K562 (cell line): ENCODE data around the gene BCL7C. TPM values are rescaled to one million over a fixed set of nuclear protein-coding genes. Genes with fewer than 3 reads are reported as not detected.

ENCODE experiments used
- CBX1 ChIP-seq: sonication (generic); IDR thresholded peaks from 2 replicates; pipeline ENCODE4 v1.6.1; 2016; ENCODE audit warnings: antibody characterized with exemption, low read depth, mild to moderate bottlenecking
- CSDE1 ChIP-seq, 2 experiments: fragments of 450-650 bp; IDR thresholded peaks; 2 replicates each; pipeline ENCODE4 v1.6.1; 2016; ENCODE audit warnings: mild to moderate bottlenecking in 1 of 2
- KHSRP ChIP-seq: fragments of 450-650 bp; IDR thresholded peaks from 2 replicates; pipeline ENCODE4 v1.6.1; 2017
- NCOR1 ChIP-seq: fragments of 450-650 bp; IDR thresholded peaks from 2 replicates; pipeline ENCODE4 v1.6.1; 2016; ENCODE audit warnings: mild to moderate bottlenecking, moderate library complexity
- PBX2 ChIP-seq, 2 experiments: IDR thresholded peaks in 1 of 2; conservative IDR thresholded peaks in 1 of 2; 2 replicates each; pipeline ENCODE4 v1.6.1; 2016; ENCODE audit warnings: low read depth in 2 of 2, mild to moderate bottlenecking in 1 of 2, missing compliant biosample characterization in 1 of 2, missing genetic modification characterization in 1 of 2, moderate library complexity in 1 of 2
- SMAD4 ChIP-seq: fragments of 250-450 bp; sonication (Bioruptor Pico); conservative IDR thresholded peaks from 2 replicates; pipeline ENCODE4 v1.8.0; 2021; ENCODE audit warnings: inconsistent platforms, mild to moderate bottlenecking, moderate library complexity
- SUPT5H ChIP-seq: fragments of 450-650 bp; IDR thresholded peaks from 2 replicates; pipeline ENCODE4 v1.6.1; 2016
- YY1 ChIP-seq, 3 experiments: IDR thresholded peaks; 2 replicates each; pipeline ENCODE4 v1.6.1; 2011; ENCODE audit warnings: low read length in 2 of 3, mild to moderate bottlenecking in 2 of 3, moderate library complexity in 2 of 3, borderline replicate concordance in 1 of 3, control low read depth in 1 of 3, low read depth in 1 of 3; ENCODE audit not compliant: insufficient read depth in 3 of 3, insufficient replicate concordance in 2 of 3, control insufficient read depth in 1 of 3, insufficient read length in 1 of 3; ENCODE audit errors: extremely low read depth in 1 of 3
- ZBTB33 ChIP-seq: sonication (generic); formaldehyde crosslinking; IDR thresholded peaks from 2 replicates; pipeline ENCODE4 v1.8.1; 2023; ENCODE audit warnings: mild to moderate bottlenecking, missing genetic modification reagents
- polyA plus RNA-seq, 8 experiments: library from polyadenylated mRNA; depleted of rRNA in 4 of 8; stranded (reverse) in 5 of 8; unstranded in 3 of 8; fragments of >200 nt; fragmentation: Nextera tagmentation in 2 of 8; fragmentation: Illumina TruSeq in 1 of 8; extraction: Ambion mirVana in 2 of 8; extraction: Trizol in 1 of 8; gene quantifications; 2 replicates each; pipeline versions ENCODE4 v1.2.1 to v1.2.3, GENCODE V29; 2011 to 2014; ENCODE audit warnings: inconsistent platforms in 1 of 8, missing spikeins in 1 of 8
- total RNA-seq, 7 experiments: library from RNA; depleted of rRNA in 6 of 7; stranded (reverse); fragments of >200 nt in 6 of 7; fragmentation: Illumina TruSeq in 2 of 7; extraction: Trizol in 2 of 7; gene quantifications; 2 replicates each; pipeline versions ENCODE4 v1.2.1 to v1.2.3, GENCODE V29; 2011 to 2021; ENCODE audit warnings: low replicate concordance in 1 of 7
- TF ChIP-seq, protein P1 (sequence below), 2 experiments: fragments of 450-650 bp; IDR thresholded peaks; 2 replicates each; pipeline ENCODE4 v1.6.1; 2018; ENCODE audit warnings: mild to moderate bottlenecking in 2 of 2, low read depth in 1 of 2; ENCODE audit not compliant: partially characterized antibody in 2 of 2
- TF ChIP-seq, protein P2 (sequence below): sonication (generic); formaldehyde crosslinking; IDR thresholded peaks from 2 replicates; pipeline ENCODE4 v1.8.0; 2023; ENCODE audit warnings: mild to moderate bottlenecking, missing genetic modification reagents
- TF ChIP-seq, protein P3 (sequence below): fragments of 450-650 bp; IDR thresholded peaks from 2 replicates; pipeline ENCODE4 v1.6.1; 2016; ENCODE audit warnings: low read depth, mild to moderate bottlenecking, moderate library complexity

Gene BCL7C
- total and polyA plus RNA-seq, 9 of the 15 experiments (the other 6 are each of a cell fraction or from before 2014, with no cell fraction given), result 1.7 to 85.8 (median 19.6) TPM

DNA sequence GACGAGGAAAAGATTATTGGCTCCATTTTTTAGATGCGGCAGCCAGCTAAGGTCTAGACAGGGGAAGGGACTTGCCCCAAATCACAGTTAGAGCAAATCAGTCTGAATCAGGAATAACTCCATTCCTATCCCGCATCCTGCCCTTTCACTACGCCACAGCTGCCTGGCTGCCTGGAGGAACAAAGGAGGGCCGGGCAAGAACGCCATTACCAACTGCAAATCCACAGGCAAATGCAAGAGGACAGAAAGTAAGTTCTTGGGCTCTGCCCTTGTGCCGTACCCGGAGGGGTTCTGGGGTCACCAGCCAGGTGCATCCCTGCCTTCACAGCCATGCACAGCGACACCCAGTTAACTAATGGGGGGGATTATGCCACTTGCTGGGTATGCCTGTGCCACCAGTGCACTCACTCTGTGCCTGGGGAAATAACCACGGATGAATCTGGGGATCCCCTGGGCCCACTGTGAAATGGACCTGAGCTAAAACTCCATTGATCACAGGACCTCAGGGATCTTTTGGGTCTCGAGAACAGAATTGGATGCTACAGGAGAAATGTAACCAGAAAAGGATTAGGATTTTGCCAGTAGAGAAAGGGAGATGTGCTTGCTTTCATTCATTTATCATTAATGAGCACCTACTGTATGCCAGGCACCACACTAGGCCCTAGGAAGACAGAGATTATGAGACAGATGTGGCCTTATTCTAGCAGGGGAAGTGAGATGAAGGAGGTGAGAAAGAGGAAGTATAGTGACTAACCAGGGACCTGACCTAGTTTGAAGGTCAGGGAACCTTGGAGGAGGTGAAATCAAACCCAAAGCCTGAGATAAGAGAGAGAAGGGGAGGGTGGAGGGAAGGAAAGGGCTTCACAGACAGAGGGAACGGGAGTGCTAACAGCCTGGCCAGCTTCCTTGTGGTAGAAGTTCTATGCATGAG lies 17.7 kb downstream of the BCL7C start (continued):
- TF ChIP-seq KHSRP (no peak), YY1 (IDR thresholded peaks at IDR 0.05; ENCODE audit: borderline replicate concordance in 1 of 3, control insufficient read depth in 1 of 3, extremely low read depth in 1 of 3, insufficient read depth in 3 of 3, insufficient read length in 1 of 3, insufficient replicate concordance in 2 of 3, low read depth in 1 of 3, low read length in 2 of 3) (no peak), PBX2 (CRISPR knock-in tag; IDR thresholded peaks at IDR 0.05; ENCODE audit: low read depth) (no peak), PBX2 (tag; conservative IDR thresholded peaks at IDR 0.05; ENCODE audit: low read depth) (no peak), NCOR1 (peak; percentile 66), SMAD4 (CRISPR knock-in tag) (0 out of 2 replicates have a peak, but pooled peaks have one; percentile 42), SUPT5H (no peak), ZBTB33 (CRISPR knock-in tag) (no peak), CBX1 (peak; percentile 75; the same call in 1 of the 2 replicates), CSDE1 (IDR thresholded peaks at IDR 0.05) (no peak)
- TF ChIP-seq, protein P1, sequence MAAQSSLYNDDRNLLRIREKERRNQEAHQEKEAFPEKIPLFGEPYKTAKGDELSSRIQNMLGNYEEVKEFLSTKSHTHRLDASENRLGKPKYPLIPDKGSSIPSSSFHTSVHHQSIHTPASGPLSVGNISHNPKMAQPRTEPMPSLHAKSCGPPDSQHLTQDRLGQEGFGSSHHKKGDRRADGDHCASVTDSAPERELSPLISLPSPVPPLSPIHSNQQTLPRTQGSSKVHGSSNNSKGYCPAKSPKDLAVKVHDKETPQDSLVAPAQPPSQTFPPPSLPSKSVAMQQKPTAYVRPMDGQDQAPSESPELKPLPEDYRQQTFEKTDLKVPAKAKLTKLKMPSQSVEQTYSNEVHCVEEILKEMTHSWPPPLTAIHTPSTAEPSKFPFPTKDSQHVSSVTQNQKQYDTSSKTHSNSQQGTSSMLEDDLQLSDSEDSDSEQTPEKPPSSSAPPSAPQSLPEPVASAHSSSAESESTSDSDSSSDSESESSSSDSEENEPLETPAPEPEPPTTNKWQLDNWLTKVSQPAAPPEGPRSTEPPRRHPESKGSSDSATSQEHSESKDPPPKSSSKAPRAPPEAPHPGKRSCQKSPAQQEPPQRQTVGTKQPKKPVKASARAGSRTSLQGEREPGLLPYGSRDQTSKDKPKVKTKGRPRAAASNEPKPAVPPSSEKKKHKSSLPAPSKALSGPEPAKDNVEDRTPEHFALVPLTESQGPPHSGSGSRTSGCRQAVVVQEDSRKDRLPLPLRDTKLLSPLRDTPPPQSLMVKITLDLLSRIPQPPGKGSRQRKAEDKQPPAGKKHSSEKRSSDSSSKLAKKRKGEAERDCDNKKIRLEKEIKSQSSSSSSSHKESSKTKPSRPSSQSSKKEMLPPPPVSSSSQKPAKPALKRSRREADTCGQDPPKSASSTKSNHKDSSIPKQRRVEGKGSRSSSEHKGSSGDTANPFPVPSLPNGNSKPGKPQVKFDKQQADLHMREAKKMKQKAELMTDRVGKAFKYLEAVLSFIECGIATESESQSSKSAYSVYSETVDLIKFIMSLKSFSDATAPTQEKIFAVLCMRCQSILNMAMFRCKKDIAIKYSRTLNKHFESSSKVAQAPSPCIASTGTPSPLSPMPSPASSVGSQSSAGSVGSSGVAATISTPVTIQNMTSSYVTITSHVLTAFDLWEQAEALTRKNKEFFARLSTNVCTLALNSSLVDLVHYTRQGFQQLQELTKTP (IDR thresholded peaks at IDR 0.05; ENCODE audit: low read depth in 1 of 2, partially characterized antibody in 2 of 2), result peak in 1 of 2 experiments; percentile 69
- TF ChIP-seq, protein P2, sequence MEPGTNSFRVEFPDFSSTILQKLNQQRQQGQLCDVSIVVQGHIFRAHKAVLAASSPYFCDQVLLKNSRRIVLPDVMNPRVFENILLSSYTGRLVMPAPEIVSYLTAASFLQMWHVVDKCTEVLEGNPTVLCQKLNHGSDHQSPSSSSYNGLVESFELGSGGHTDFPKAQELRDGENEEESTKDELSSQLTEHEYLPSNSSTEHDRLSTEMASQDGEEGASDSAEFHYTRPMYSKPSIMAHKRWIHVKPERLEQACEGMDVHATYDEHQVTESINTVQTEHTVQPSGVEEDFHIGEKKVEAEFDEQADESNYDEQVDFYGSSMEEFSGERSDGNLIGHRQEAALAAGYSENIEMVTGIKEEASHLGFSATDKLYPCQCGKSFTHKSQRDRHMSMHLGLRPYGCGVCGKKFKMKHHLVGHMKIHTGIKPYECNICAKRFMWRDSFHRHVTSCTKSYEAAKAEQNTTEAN (CRISPR knock-in tag), result no peak
- TF ChIP-seq, protein P3, sequence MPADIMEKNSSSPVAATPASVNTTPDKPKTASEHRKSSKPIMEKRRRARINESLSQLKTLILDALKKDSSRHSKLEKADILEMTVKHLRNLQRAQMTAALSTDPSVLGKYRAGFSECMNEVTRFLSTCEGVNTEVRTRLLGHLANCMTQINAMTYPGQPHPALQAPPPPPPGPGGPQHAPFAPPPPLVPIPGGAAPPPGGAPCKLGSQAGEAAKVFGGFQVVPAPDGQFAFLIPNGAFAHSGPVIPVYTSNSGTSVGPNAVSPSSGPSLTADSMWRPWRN, result peak; percentile 41; the same call in 1 of the 2 replicates
